A673 (cell line): ENCODE measurements around the gene ADGRL2.

Experiments
- CTCF ChIP-seq: fragments of 300-800, 200-600 bp; sonication (generic); conservative IDR thresholded peaks from 2 replicates; pipeline ENCODE4 v1.5.1; 2017; ENCODE audit warnings: low read depth, mild to moderate bottlenecking, antibody characterized with exemption, low read length, moderate library complexity, mixed read lengths
- EZH2 ChIP-seq: fragments of 200-600 bp; sonication (generic); IDR thresholded peaks from 2 replicates; pipeline ENCODE4 v1.6.1; 2017; ENCODE audit warnings: borderline replicate concordance, low read depth, mild to moderate bottlenecking, mixed read lengths, antibody characterized with exemption, low read length; ENCODE audit not compliant: poor library complexity, severe bottlenecking

GRCh38 chr1:81801651-81802456 lies 1.1 kb downstream of the ADGRL2 start:
- no peak for TF ChIP-seq CTCF
- TF ChIP-seq EZH2, result no peak
